ENCODE results near the gene CDH5.

Gene CDH5

DNA sequence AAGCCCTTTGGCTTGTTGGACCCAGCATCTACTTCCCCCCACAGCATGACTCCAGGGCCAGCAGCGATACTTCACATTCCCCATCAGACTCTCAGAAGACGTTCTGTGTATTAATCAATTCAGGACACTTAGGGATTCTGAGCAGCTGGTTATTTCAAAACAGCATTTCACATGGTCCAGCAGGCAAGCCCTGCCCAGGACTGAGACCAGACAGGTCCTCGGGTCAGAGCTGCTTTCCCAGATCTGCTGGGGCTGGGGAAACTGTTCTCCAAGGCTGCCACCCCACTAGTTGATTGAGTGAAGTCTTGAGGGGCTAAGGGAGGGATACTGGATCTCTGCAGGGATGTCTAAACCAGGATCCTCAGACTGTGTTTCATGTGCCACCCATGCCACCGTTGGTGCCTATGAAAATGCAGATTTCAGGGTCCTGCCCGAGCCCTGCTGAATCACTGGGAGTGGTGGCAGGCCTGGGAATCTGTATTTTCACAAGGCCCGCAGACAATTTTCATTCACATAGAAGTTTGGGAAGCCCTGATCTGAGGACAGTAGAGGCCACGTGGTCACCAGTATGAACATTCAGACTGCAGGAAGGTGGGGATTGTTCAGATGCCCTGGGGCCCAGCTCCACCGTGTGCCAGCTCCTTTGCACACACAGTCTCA lies 40.6 kb upstream of the CDH5 start:
- TF ChIP-seq POLR2AphosphoS5 (IDR thresholded peaks at IDR 0.05; ENCODE audit: low read depth, low read length), result no peak
- no peak for TF ChIP-seq SIN3A (IDR thresholded peaks at IDR 0.05; ENCODE audit: borderline replicate concordance, insufficient read depth, low read length)
- no peak for TF ChIP-seq TAF1 (IDR thresholded peaks at IDR 0.05; ENCODE audit: borderline replicate concordance, insufficient read depth, low read length)
- TF ChIP-seq, protein P1, sequence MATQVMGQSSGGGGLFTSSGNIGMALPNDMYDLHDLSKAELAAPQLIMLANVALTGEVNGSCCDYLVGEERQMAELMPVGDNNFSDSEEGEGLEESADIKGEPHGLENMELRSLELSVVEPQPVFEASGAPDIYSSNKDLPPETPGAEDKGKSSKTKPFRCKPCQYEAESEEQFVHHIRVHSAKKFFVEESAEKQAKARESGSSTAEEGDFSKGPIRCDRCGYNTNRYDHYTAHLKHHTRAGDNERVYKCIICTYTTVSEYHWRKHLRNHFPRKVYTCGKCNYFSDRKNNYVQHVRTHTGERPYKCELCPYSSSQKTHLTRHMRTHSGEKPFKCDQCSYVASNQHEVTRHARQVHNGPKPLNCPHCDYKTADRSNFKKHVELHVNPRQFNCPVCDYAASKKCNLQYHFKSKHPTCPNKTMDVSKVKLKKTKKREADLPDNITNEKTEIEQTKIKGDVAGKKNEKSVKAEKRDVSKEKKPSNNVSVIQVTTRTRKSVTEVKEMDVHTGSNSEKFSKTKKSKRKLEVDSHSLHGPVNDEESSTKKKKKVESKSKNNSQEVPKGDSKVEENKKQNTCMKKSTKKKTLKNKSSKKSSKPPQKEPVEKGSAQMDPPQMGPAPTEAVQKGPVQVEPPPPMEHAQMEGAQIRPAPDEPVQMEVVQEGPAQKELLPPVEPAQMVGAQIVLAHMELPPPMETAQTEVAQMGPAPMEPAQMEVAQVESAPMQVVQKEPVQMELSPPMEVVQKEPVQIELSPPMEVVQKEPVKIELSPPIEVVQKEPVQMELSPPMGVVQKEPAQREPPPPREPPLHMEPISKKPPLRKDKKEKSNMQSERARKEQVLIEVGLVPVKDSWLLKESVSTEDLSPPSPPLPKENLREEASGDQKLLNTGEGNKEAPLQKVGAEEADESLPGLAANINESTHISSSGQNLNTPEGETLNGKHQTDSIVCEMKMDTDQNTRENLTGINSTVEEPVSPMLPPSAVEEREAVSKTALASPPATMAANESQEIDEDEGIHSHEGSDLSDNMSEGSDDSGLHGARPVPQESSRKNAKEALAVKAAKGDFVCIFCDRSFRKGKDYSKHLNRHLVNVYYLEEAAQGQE (IDR thresholded peaks at IDR 0.05; ENCODE audit: insufficient read depth in 1 of 2, low read depth in 2 of 2, low read length in 2 of 2), result no peak
- no peak for TF ChIP-seq FOXP2 (optimal IDR thresholded peaks at IDR 0.05; ENCODE audit: borderline replicate concordance, extremely low read depth, extremely low read length, insufficient read depth)

DNA sequence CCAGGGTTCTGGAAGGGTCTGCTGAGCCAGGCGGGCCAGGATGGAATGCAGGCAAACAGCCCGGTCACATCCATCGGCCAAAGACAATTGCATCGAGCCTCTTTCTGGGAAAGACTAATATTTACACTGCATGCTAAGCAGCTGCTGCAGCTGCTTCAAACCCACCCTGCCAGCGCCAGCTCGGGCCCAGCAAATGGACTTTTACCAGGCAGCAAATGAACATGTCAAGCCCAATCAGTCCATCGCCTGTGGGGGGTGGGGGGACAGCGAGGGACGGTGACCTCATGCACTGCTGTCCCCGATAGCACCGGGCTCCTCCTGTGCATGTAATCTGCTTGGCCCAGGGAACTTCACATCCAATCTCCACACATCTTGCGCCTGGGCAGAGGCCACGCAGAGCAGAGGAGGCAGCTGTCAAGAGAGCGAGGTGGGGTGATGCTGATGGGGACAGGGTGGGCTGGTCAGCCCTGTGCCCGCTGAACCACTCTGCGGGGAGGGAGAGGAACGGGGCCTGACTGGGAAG lies 39.4 kb upstream of the CDH5 start:
- TF ChIP-seq, protein P1 (IDR thresholded peaks at IDR 0.05; ENCODE audit: insufficient read depth in 1 of 2, low read depth in 2 of 2, low read length in 2 of 2), result no peak
- no peak for TF ChIP-seq SIN3A (IDR thresholded peaks at IDR 0.05; ENCODE audit: borderline replicate concordance, insufficient read depth, low read length)
- TF ChIP-seq FOXP2 (optimal IDR thresholded peaks at IDR 0.05; ENCODE audit: borderline replicate concordance, extremely low read depth, extremely low read length, insufficient read depth), result no peak
- no peak for TF ChIP-seq POLR2AphosphoS5 (IDR thresholded peaks at IDR 0.05; ENCODE audit: low read depth, low read length)
- no peak for TF ChIP-seq TAF1 (IDR thresholded peaks at IDR 0.05; ENCODE audit: borderline replicate concordance, insufficient read depth, low read length)

DNA sequence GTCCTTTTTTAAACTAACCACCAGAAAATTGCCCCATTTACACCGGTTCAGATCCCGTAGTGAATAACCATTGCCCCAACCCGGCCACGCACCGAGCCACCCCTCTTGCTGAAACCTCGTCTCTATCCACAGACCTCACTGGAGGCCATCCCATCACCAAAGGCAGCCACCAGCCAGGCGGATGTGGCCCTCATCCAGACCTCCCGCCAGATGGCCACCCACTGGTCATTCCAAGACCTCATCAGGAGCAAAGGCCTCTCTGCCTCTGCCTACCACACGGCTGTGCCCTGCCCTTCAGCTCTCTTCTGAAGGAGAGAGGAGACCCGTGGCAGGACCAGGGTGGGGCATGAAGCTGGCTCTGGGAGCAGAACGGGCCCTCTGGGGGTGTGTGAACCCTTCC lies 38.2 kb upstream of the CDH5 start:
- TF ChIP-seq SIN3A (IDR thresholded peaks at IDR 0.05; ENCODE audit: borderline replicate concordance, insufficient read depth, low read length) (no peak), TAF1 (IDR thresholded peaks at IDR 0.05; ENCODE audit: borderline replicate concordance, insufficient read depth, low read length) (no peak), POLR2AphosphoS5 (IDR thresholded peaks at IDR 0.05; ENCODE audit: low read depth, low read length) (no peak), FOXP2 (optimal IDR thresholded peaks at IDR 0.05; ENCODE audit: borderline replicate concordance, extremely low read depth, extremely low read length, insufficient read depth) (no peak)
- TF ChIP-seq, protein P1 (IDR thresholded peaks at IDR 0.05; ENCODE audit: insufficient read depth in 1 of 2, low read depth in 2 of 2, low read length in 2 of 2), result no peak

DNA sequence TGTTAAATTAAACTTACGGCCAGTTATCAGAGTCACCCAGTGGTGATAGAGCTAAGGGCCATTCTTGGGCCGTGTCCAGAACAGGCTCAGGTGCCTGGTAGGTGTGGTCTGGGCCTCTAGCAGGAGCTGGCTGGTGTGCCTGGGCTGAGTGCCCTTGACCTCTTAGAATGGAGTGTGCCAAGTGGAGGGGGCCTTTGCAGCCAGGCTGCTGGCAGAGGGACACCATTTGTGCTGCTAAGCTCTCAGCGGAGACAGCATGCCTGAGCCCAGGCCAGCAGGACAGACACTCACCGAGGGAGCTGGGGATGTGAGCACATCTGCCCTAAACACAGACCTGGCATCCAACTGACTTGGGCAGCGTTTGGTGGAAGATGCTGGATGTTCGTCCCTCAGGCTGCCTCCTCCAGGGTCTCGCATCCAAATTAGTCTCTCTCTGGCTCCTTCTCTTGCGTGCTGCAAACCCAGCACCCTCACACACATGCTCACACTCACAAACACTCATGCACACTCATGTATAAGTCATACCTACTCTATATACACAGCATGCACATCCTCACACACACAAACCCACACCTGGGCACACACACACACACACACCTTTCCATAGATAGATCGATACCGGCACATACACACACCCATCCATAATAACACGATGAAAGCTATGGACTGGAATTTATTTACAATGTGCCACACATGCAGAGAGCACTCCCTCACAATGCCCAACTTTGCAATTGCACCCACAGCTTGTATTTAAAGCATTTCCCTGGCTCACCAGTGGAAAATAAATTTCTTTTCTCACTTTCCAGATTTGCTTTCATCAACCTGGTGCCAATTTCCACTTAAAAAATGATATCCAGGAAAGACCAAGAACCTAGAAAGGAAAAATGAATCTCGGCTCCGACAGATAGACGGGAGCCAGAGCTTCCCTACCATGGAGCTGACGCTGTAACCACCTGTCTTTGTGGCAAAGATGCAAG lies 33.6 kb upstream of the CDH5 start:
- TF ChIP-seq SIN3A (IDR thresholded peaks at IDR 0.05; ENCODE audit: borderline replicate concordance, insufficient read depth, low read length) (no peak), POLR2AphosphoS5 (IDR thresholded peaks at IDR 0.05; ENCODE audit: low read depth, low read length) (no peak), TAF1 (IDR thresholded peaks at IDR 0.05; ENCODE audit: borderline replicate concordance, insufficient read depth, low read length) (no peak), FOXP2 (optimal IDR thresholded peaks at IDR 0.05; ENCODE audit: borderline replicate concordance, extremely low read depth, extremely low read length, insufficient read depth) (no peak)
- TF ChIP-seq, protein P1 (IDR thresholded peaks at IDR 0.05; ENCODE audit: insufficient read depth in 1 of 2, low read depth in 2 of 2, low read length in 2 of 2), result no peak

Data from PFSK-1 (cell line).